Left ventricle myocardium inferior (tissue), 1 donor: Measurements from ENCODE around the gene ST6GALNAC4. TPM values are rescaled to one million over a fixed set of nuclear protein-coding genes. Genes with fewer than 3 reads are reported as not detected.
"Not testable (repeated sequence)": the region's sequence is repeated elsewhere in the genome, so short reads cannot be mapped to it uniquely, and the experiment has no call there.

Experiments
- DNase-seq: peaks from one replicate; pipeline ENCODE4 v3.0.0-alpha.2; 2020
- H3K27ac ChIP-seq: fragments of 200-600 bp; replicated peaks from 2 replicates; pipeline ENCODE4 v1.8.0; 2021
- H3K27me3 ChIP-seq: fragments of 200-600 bp; 2 replicates; pipeline ENCODE4 v1.8.0; 2021; ENCODE audit warnings: low read depth
- H3K36me3 ChIP-seq: fragments of 200-600 bp; 2 replicates; pipeline ENCODE4 v1.8.0; 2021
- H3K4me1 ChIP-seq: fragments of 200-600 bp; 2 replicates; pipeline ENCODE4 v1.8.0; 2021
- H3K4me3 ChIP-seq: fragments of 200-600 bp; 2 replicates; pipeline ENCODE4 v1.8.0; 2021; ENCODE audit warnings: mild to moderate bottlenecking, moderate library complexity
- H3K9me3 ChIP-seq: fragments of 200-600 bp; replicated peaks from 2 replicates; pipeline ENCODE4 v1.8.0; 2021
- intact Hi-C: fragments of 100-400 bp; cut with micrococcal nuclease; formaldehyde crosslinking; loops from one replicate; pipeline ENCODE4 v1.11.0; 2022
- total RNA-seq: library from RNA; stranded (reverse); fragmentation: NEBNext Ultra II Directional; extraction: Animal tissue kit (Norgen Biotek cat#: 25700); gene quantifications from one replicate; pipeline ENCODE4 v1.2.1, GENCODE V29; 2021
- TF ChIP-seq, protein P1 (sequence below): fragments of 200-600 bp; IDR thresholded peaks from 2 replicates; pipeline ENCODE4 v1.8.0; 2021; ENCODE audit warnings: antibody characterized with exemption, mild to moderate bottlenecking, borderline replicate concordance
- donor health status: DM: no; HTN: yes; CAD: no; lungs with severe emphysema.

Gene ST6GALNAC4
- total RNA-seq, 1 donor from 2014 or later: 31.3 TPM

DNA sequence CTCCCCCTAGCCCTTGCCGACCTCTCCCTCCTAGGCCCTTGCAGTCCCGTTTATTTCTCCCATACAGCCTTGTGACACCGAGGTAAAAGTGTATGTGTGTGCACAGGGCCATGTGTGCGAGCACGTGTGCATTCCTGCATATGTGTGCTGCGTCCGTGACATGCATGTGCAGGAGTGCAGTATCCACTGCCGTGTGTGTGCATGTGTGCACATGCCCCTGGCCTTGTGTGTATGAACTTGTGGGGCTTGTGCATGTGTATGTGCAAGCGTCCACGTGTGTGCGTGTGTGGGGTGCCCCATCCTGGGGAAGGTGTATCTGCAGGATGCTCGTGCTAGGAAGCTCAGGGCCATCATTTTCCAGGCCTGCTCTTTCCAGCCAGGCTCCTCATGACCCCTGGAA lies 46.0 kb downstream of the ST6GALNAC4 start:
- H3K4me1 ChIP-seq: peaks cover 87% of the 10 kb centered on the region
- H3K27me3 ChIP-seq: no peaks in the 10 kb centered on the region
- TF ChIP-seq, protein P1, sequence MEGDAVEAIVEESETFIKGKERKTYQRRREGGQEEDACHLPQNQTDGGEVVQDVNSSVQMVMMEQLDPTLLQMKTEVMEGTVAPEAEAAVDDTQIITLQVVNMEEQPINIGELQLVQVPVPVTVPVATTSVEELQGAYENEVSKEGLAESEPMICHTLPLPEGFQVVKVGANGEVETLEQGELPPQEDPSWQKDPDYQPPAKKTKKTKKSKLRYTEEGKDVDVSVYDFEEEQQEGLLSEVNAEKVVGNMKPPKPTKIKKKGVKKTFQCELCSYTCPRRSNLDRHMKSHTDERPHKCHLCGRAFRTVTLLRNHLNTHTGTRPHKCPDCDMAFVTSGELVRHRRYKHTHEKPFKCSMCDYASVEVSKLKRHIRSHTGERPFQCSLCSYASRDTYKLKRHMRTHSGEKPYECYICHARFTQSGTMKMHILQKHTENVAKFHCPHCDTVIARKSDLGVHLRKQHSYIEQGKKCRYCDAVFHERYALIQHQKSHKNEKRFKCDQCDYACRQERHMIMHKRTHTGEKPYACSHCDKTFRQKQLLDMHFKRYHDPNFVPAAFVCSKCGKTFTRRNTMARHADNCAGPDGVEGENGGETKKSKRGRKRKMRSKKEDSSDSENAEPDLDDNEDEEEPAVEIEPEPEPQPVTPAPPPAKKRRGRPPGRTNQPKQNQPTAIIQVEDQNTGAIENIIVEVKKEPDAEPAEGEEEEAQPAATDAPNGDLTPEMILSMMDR: no peak
- no peak for DNase-seq
- no peaks in the 10 kb centered on the region for H3K9me3 ChIP-seq
- intact Hi-C loops: loop anchor here (5.0 kb wide), 1 partner anchor 79 kb away; no protein-coding TSS in a partner anchor
- no peak overlapping the region for H3K27ac ChIP-seq
- no peak overlapping the region for H3K4me3 ChIP-seq
- H3K36me3 ChIP-seq: peaks cover 56% of the 10 kb centered on the region

DNA sequence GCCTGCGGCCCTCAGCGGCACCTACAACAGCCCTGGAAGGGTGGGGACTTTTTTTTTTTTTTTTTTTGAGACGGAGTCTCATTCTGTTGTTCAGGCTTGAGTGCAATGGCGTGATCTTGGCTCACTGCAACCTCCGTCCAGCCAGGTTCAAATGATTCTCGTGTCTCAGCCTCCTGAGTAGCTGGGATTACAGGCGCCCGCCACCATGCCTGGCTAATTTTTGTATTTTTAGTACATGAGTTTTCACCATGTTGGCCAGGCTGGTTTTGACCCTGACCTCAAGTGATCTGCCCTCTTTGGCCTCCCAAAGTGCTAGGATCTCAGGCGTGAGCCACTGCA lies 46.7 kb downstream of the ST6GALNAC4 start:
- intact Hi-C loops: loop anchor here (5.0 kb wide), 1 partner anchor 78 kb away; no protein-coding TSS in a partner anchor
- not testable (repeated sequence) for DNase-seq, H3K9me3 ChIP-seq, H3K4me3 ChIP-seq, H3K27me3 ChIP-seq
- TF ChIP-seq, protein P1: peak; percentile 43
- peak overlapping the region; percentile 97 for H3K27ac ChIP-seq
- H3K4me1 ChIP-seq: peaks cover 86% of the 10 kb centered on the region
- H3K36me3 ChIP-seq: peaks cover 56% of the 10 kb centered on the region

DNA sequence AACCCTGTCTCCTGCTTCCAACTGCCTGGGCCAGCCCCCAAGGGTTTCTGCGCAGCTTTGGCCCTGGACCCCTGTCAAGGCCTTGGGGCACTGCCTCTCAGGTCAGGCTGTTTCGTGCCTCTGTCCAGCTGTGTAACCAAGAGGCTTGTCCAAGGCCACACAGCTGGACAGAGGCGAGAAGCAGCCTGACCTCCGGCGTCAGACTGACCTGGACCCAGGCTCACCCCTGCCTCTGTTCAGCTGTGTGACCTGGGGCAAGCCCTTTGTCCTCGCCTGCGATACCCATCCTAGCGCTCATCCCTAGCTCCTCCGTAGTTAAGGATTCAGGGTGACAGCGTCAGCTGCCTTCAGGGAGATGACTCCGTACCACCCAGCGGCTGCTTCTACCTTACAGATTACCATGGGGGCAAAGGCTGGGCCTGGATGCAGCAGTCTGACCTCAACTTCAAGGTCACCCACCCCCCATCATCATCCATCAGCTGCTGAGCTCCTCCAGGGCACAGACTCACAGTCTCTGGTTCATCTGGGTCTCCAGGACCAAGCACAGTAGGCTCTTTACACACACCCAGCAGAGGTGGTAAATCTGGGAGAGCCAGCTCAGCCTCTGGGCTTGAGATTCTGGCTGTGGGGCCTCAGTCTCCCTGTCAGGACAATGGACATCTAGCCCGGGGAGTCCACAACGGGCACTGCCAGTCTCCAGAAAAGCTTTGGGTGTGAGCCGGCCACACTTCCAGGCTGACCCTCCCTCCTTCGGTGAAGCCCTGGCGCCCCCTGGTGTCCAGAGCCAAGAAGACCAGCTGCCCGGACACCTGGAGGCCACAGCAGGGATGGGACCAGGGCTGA lies 47.3 kb downstream of the ST6GALNAC4 start:
- Histone ChIP-seq H3K27ac (peak overlapping the region; percentile 97), H3K27me3 (no peaks in the 10 kb centered on the region), H3K4me3 (no peak overlapping the region), H3K4me1 (peaks cover 86% of the 10 kb centered on the region), H3K36me3 (peaks cover 56% of the 10 kb centered on the region), H3K9me3 (no peaks in the 10 kb centered on the region)
- TF ChIP-seq, protein P1: peak; percentile 93
- intact Hi-C loops: loop anchor here (5.0 kb wide), 1 partner anchor 77 kb away; no protein-coding TSS in a partner anchor
- peak; percentile 89 for DNase-seq

DNA sequence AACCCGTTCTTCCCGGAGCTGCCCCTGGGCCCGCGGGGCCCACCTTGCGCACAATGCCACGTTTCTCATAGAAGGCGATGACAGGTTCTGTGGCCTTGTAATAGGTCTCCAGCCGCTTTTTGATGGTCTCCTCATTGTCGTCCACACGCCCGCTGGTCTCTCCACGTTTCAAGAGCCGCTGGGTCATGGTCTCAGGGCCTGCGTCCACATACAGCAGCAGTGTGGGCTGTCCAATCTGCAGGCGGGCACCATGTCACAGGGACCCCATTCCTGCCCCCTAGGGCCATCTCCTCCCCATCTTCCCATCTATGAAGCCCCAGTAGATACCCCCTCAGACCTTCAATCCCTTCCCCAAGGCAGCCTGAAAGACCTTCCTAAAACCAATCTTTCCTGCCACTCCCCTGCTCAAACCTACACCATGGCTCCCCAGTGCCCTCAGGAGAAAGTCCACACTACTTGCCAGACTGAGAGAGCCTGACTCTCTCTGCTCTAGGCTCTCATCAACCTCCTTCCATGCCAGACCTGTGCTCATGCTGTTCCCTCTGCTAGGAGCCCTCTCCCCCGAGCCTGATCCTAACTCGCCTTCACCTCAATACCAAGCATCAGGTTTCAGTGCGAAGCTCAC lies 48.5 kb downstream of the ST6GALNAC4 start:
- peak overlapping the region; percentile 97 for H3K27ac ChIP-seq
- peaks cover 85% of the 10 kb centered on the region for H3K4me1 ChIP-seq
- peak overlapping the region; percentile 40 for H3K4me3 ChIP-seq
- intact Hi-C loops: no loop called here
- DNase-seq: no peak
- TF ChIP-seq, protein P1: no peak
- H3K36me3 ChIP-seq: peaks cover 56% of the 10 kb centered on the region
- H3K27me3 ChIP-seq: no peaks in the 10 kb centered on the region
- no peaks in the 10 kb centered on the region for H3K9me3 ChIP-seq

DNA sequence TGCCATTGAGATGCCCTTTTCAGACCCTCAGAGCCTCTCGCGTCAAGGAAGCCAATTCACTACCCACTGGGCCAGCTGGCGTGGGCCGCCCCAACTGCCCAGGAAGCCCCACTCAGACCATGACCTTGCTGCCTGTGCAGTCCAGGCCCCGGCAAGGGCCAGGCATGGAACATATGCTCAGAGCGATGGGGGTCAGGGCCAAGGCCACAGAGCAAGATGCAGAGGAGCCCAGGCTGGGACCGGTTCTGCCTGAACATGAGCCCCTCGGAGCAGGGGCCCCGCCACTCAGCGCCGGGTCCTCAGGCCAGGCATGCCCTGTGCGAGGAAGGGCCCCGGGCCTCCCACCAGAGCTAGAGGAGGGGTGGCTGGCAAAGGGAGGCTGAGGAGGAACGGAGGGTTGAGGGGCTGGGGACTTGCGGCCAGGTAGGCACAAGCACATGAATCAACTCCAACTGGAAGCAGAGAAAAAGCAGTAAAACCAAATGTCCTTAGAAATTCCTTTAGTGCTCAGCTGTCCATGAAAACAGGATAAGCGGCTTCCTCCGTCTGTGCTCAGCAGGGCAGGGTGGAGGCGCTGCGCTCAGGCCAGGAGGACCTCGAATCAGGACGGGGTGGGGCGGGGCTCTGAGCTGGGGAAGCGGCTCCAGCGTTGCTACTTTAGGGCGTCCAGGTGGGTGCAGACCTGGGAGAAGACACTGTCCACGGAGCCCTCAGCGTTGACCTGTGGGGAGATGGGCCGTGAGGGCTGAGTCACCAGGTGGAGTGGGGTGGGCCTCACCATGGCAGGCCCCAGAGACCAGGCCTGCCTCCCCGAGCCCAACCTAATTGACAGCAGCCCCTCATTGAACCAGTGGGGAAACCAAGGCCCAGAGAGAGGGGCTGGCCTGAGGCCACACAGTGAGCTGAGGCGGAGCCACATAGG lies 49.2 kb downstream of the ST6GALNAC4 start:
- DNase-seq: peak; percentile 60
- Histone ChIP-seq H3K36me3 (peaks cover 48% of the 10 kb centered on the region), H3K27me3 (no peaks in the 10 kb centered on the region), H3K4me1 (peaks cover 85% of the 10 kb centered on the region), H3K4me3 (peak overlapping the region; percentile 40), H3K9me3 (no peaks in the 10 kb centered on the region), H3K27ac (peak overlapping the region; percentile 97)
- TF ChIP-seq, protein P1: no peak
- intact Hi-C loops: no loop called here
